ENCODE measurements around the gene ZNF648.

ZNF648 gene

DNA sequence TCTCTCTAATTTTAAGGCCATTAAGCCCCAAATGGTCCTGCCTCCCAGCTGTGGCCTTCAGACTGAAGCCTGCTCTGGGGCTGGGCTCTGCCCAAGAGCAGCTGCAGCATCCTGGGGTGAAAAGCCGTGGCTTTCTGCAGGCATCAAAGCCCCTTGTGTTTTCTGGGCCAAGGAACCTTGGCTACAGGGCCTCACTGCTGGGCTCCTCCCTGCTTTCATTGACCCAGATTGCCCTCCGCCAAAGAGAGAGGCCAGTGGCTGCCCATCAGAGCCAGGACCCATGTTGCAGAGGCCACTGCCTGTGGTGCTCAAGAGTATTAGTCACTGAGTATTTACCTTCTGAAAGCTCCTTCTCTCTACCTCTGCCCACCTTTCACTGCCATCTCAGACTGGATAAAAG, 1.6 kb downstream of the ZNF648 start:
- Histone ChIP-seq H4K20me1 (ENCODE audit: low read depth, low read length) (no peaks in the 10 kb centered on the region), H3K27me3 (ENCODE audit: low read length) (no peaks in the 10 kb centered on the region), H3K9me3 (ENCODE audit: insufficient read depth, low read length) (no peaks in the 10 kb centered on the region), H3K4me2 (ENCODE audit: low read depth, low read length, poor library complexity, severe bottlenecking) (no peak overlapping the region), H3K9me2 (replicated peaks; ENCODE audit: insufficient read depth, low read length) (no peaks in the 10 kb centered on the region), H3K4me3 (ENCODE audit: insufficient read depth, low read length, poor library complexity, severe bottlenecking) (no peak overlapping the region), H3F3A (ENCODE audit: insufficient read depth) (no peaks in the 10 kb centered on the region), H3K9ac (ENCODE audit: low read length) (no peak overlapping the region), H3K27ac (ENCODE audit: low read depth, low read length) (no peak overlapping the region), H3K79me2 (ENCODE audit: insufficient read depth, low read length) (no peaks in the 10 kb centered on the region), H2AFZ (ENCODE audit: low read depth, low read length, severe bottlenecking) (no peak overlapping the region), H3K36me3 (ENCODE audit: low read length) (no peaks in the 10 kb centered on the region)
- TF ChIP-seq, protein P1, sequence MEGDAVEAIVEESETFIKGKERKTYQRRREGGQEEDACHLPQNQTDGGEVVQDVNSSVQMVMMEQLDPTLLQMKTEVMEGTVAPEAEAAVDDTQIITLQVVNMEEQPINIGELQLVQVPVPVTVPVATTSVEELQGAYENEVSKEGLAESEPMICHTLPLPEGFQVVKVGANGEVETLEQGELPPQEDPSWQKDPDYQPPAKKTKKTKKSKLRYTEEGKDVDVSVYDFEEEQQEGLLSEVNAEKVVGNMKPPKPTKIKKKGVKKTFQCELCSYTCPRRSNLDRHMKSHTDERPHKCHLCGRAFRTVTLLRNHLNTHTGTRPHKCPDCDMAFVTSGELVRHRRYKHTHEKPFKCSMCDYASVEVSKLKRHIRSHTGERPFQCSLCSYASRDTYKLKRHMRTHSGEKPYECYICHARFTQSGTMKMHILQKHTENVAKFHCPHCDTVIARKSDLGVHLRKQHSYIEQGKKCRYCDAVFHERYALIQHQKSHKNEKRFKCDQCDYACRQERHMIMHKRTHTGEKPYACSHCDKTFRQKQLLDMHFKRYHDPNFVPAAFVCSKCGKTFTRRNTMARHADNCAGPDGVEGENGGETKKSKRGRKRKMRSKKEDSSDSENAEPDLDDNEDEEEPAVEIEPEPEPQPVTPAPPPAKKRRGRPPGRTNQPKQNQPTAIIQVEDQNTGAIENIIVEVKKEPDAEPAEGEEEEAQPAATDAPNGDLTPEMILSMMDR (IDR thresholded peaks at IDR 0.05; ENCODE audit: insufficient read depth, low read length, poor library complexity, severe bottlenecking) = no peak
- TF ChIP-seq EZH2phosphoT487 (conservative IDR thresholded peaks at IDR 0.05; ENCODE audit: low read length) = no peak

DNA sequence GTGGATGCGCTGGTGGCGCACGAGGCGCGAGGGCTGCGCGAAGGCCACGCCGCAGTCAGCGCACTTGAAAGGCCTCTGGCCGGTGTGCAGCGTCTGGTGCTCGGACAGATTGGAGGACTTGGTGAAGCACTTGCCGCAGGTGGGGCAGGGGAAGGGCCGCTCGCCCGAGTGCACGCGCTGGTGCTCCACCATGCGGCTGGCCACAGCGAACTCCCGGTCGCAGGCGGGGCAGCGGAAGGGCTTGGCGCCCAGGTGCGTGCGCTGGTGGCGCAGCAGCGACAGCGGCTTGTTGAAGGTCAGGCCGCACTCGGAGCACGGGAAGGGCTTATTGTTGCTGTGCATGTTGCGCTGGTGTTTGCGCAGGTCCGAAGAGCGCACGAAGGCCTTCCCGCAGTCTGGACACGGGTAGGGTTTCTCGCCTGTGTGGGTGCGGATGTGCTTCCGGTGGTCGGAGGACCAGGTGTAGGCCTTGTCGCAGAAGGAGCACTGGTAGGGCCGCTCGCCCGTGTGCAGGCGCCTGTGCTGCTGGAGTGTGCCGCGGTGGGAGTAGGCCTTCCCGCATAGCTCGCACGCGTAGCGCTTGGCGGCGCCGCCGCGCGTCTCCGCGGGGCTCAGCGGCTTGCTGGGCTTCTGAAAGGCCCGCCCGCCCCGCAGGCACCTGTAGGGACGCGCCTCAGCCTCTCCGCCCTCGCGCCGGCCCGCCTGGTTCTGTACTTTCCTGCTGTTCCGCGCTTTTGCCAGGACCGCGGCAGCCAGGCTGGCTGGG, 4.7 kb downstream of the ZNF648 start:
- Histone ChIP-seq H3K9me2 (replicated peaks; ENCODE audit: insufficient read depth, low read length) (no peaks in the 10 kb centered on the region), H3K4me3 (ENCODE audit: insufficient read depth, low read length, poor library complexity, severe bottlenecking) (no peak overlapping the region), H3K27ac (ENCODE audit: low read depth, low read length) (no peak overlapping the region), H3K9ac (ENCODE audit: low read length) (no peak overlapping the region), H3K36me3 (ENCODE audit: low read length) (no peaks in the 10 kb centered on the region), H3K9me3 (ENCODE audit: insufficient read depth, low read length) (no peaks in the 10 kb centered on the region), H3K79me2 (ENCODE audit: insufficient read depth, low read length) (no peaks in the 10 kb centered on the region), H3K4me2 (ENCODE audit: low read depth, low read length, poor library complexity, severe bottlenecking) (no peak overlapping the region), H3K27me3 (ENCODE audit: low read length) (no peaks in the 10 kb centered on the region), H4K20me1 (ENCODE audit: low read depth, low read length) (no peaks in the 10 kb centered on the region), H3F3A (ENCODE audit: insufficient read depth) (no peaks in the 10 kb centered on the region), H2AFZ (ENCODE audit: low read depth, low read length, severe bottlenecking) (no peak overlapping the region)
- TF ChIP-seq, protein P1 (IDR thresholded peaks at IDR 0.05; ENCODE audit: insufficient read depth, low read length, poor library complexity, severe bottlenecking) = no peak
- no peak for TF ChIP-seq EZH2phosphoT487 (conservative IDR thresholded peaks at IDR 0.05; ENCODE audit: low read length)

DNA sequence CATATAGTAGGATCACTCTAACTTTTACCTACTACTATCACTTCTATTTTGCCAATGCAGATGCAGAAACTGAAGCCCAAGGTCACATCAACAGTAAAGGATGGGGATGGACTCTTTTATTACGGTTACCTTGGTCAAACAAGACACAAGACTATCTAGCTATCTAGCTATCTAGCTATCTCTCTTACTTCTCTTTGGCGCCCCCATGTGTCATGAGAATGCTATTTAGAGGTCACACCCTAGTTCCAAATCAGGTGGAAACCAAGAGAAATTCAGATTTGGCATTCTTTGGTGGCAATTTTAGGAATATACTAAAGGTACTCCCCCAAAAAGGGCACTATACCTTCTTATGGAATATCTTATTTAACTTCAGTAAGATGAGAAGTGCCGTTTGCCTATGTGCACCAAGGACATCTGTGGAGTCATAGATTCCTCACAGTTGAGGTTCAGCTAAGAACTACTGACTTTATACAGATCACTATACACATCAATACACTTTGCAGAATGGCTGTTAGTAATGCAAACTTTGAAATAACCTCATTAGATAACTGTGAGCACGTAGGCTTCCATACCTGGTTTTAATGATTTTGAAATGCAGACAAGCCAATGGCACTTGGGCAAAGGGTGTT, 6.7 kb downstream of the ZNF648 start:
- no peak for TF ChIP-seq EZH2phosphoT487 (conservative IDR thresholded peaks at IDR 0.05; ENCODE audit: low read length)
- TF ChIP-seq, protein P1 (IDR thresholded peaks at IDR 0.05; ENCODE audit: insufficient read depth, low read length, poor library complexity, severe bottlenecking) = peak; percentile 70
- Histone ChIP-seq H3K4me2 (ENCODE audit: low read depth, low read length, poor library complexity, severe bottlenecking) (no peak overlapping the region), H3K27me3 (ENCODE audit: low read length) (no peaks in the 10 kb centered on the region), H3K36me3 (ENCODE audit: low read length) (no peaks in the 10 kb centered on the region), H4K20me1 (ENCODE audit: low read depth, low read length) (no peaks in the 10 kb centered on the region), H2AFZ (ENCODE audit: low read depth, low read length, severe bottlenecking) (no peak overlapping the region), H3K79me2 (ENCODE audit: insufficient read depth, low read length) (no peaks in the 10 kb centered on the region), H3K9me3 (ENCODE audit: insufficient read depth, low read length) (no peaks in the 10 kb centered on the region), H3K27ac (ENCODE audit: low read depth, low read length) (no peak overlapping the region), H3K9me2 (replicated peaks; ENCODE audit: insufficient read depth, low read length) (no peaks in the 10 kb centered on the region), H3K9ac (ENCODE audit: low read length) (no peak overlapping the region), H3F3A (ENCODE audit: insufficient read depth) (no peaks in the 10 kb centered on the region), H3K4me3 (ENCODE audit: insufficient read depth, low read length, poor library complexity, severe bottlenecking) (no peak overlapping the region)

Measured in SU-DHL-6 (cell line).